ENCODE data around the gene ZNF687. TPM values are rescaled to one million over a fixed set of nuclear protein-coding genes. Genes with fewer than 3 reads are reported as not detected.

The ZNF687 gene
- polyA plus RNA-seq, 1 donor (not counting 4 experiments of a cell fraction or from before 2014, with no cell fraction given), result 7.3 TPM

- Histone ChIP-seq H3K27ac (ENCODE audit: control insufficient read depth, insufficient read depth, low read length) (no peak overlapping the region), H3K9me3 (ENCODE audit: control insufficient read depth, low read depth, low read length) (no peaks in the 10 kb centered on the region), H3K9me1 (ENCODE audit: control insufficient read depth, extremely low read depth, insufficient read depth, low read length) (no peaks in the 10 kb centered on the region), H3K4me3 (ENCODE audit: control insufficient read depth in 2 of 3, extremely low read depth in 1 of 3, insufficient read depth in 2 of 3, low read depth in 1 of 3, low read length in 3 of 3) (no peak overlapping the region), H3K79me2 (ENCODE audit: control insufficient read depth, insufficient read depth, low read length) (peaks cover 10% of the 10 kb centered on the region), H3K9ac (ENCODE audit: control insufficient read depth, extremely low read depth, insufficient read depth, low read length) (no peak overlapping the region), H3K4me1 (ENCODE audit: control insufficient read depth, extremely low read depth, insufficient read depth, low read length) (peaks cover 4% of the 10 kb centered on the region), H4K20me1 (ENCODE audit: control insufficient read depth, extremely low read depth, insufficient read depth, low read length) (no peaks in the 10 kb centered on the region), H3K4me2 (ENCODE audit: control insufficient read depth, extremely low read depth, insufficient read depth, low read depth, low read length) (no peak overlapping the region), H3K36me3 (ENCODE audit: control insufficient read depth in 2 of 2, extremely low read depth in 1 of 2, insufficient read depth in 2 of 2, low read length in 2 of 2) (peaks cover 48 to 64% of the 10 kb centered on the region in 2 experiments), H2AFZ (ENCODE audit: control insufficient read depth, low read length) (no peak overlapping the region), H3K27me3 (ENCODE audit: control insufficient read depth, extremely low read depth, insufficient read depth, low read length) (no peaks in the 10 kb centered on the region)
- FAIRE-seq (no peak), DNase-seq (ENCODE audit: low read depth, low spot score) (no peak)
- dilution Hi-C loops (cut with MboI; ENCODE audit: extremely low pct_ligation_motif_present, low sequenced_read_pairs), result no loop called here
- TF ChIP-seq CTCF (optimal IDR thresholded peaks at IDR 0.05 in 1 of 3, IDR thresholded peaks at IDR 0.05 in 1 of 3, conservative IDR thresholded peaks at IDR 0.05 in 1 of 3; ENCODE audit: extremely low read depth in 1 of 3, insufficient read depth in 2 of 3, low read length in 3 of 3), result no peak
- TF ChIP-seq EZH2 (IDR thresholded peaks at IDR 0.05; ENCODE audit: low read length), result no peak
Measured at GRCh38 chr1:151235235-151235634, 46.9 kb upstream of the ZNF687 start.

- H3K4me3 ChIP-seq (ENCODE audit: control insufficient read depth in 2 of 3, extremely low read depth in 1 of 3, insufficient read depth in 2 of 3, low read depth in 1 of 3, low read length in 3 of 3), result no peak overlapping the region
- no peak overlapping the region for H3K9ac ChIP-seq (ENCODE audit: control insufficient read depth, extremely low read depth, insufficient read depth, low read length)
- H3K9me1 ChIP-seq (ENCODE audit: control insufficient read depth, extremely low read depth, insufficient read depth, low read length), result no peaks in the 10 kb centered on the region
- FAIRE-seq (no peak), DNase-seq (ENCODE audit: low read depth, low spot score) (no peak)
- peaks cover 4% of the 10 kb centered on the region for H3K4me1 ChIP-seq (ENCODE audit: control insufficient read depth, extremely low read depth, insufficient read depth, low read length)
- TF ChIP-seq CTCF (optimal IDR thresholded peaks at IDR 0.05 in 1 of 3, IDR thresholded peaks at IDR 0.05 in 1 of 3, conservative IDR thresholded peaks at IDR 0.05 in 1 of 3; ENCODE audit: extremely low read depth in 1 of 3, insufficient read depth in 2 of 3, low read length in 3 of 3) (no peak), EZH2 (IDR thresholded peaks at IDR 0.05; ENCODE audit: low read length) (no peak)
- dilution Hi-C loops (cut with MboI; ENCODE audit: extremely low pct_ligation_motif_present, low sequenced_read_pairs), result no loop called here
- H3K9me3 ChIP-seq (ENCODE audit: control insufficient read depth, low read depth, low read length), result no peaks in the 10 kb centered on the region
- H4K20me1 ChIP-seq (ENCODE audit: control insufficient read depth, extremely low read depth, insufficient read depth, low read length), result no peaks in the 10 kb centered on the region
- no peak overlapping the region for H3K4me2 ChIP-seq (ENCODE audit: control insufficient read depth, extremely low read depth, insufficient read depth, low read depth, low read length)
- no peaks in the 10 kb centered on the region for H3K27me3 ChIP-seq (ENCODE audit: control insufficient read depth, extremely low read depth, insufficient read depth, low read length)
- H3K79me2 ChIP-seq (ENCODE audit: control insufficient read depth, insufficient read depth, low read length), result peaks cover 3% of the 10 kb centered on the region
- H2AFZ ChIP-seq (ENCODE audit: control insufficient read depth, low read length), result no peak overlapping the region
- H3K36me3 ChIP-seq (ENCODE audit: control insufficient read depth in 2 of 2, extremely low read depth in 1 of 2, insufficient read depth in 2 of 2, low read length in 2 of 2), result peaks cover 46 to 60% of the 10 kb centered on the region in 2 experiments
- no peak overlapping the region for H3K27ac ChIP-seq (ENCODE audit: control insufficient read depth, insufficient read depth, low read length)
Measured at GRCh38 chr1:151237678-151238466, 44.2 kb upstream of the ZNF687 start.
